OCI-M2 (cell line): ENCODE results near the gene SAA2.
"Not testable (repeated sequence)": the region's sequence is repeated elsewhere in the genome, so short reads cannot be mapped to it uniquely, and the experiment has no call there.

Experiments used
- DNase-seq: peaks from one replicate; lab custom pipeline; 2025; ENCODE audit not compliant: unreplicated experiment; lab: John Stamatoyannopoulos, UW

Gene SAA2

GRCh38 chr11:18197738-18198137, 50.7 kb downstream of the SAA2 start:
- DNase-seq, result not testable (repeated sequence)

- DNase-seq, result no peak
Observed at GRCh38 chr11:18196532-18196931, 51.9 kb downstream of the SAA2 start.
